ENCODE measurements around the gene RANBP10.

GRCh38 chr16:67730326-67730725, 76.0 kb downstream of the RANBP10 start:
- TF ChIP-seq CTCF (IDR thresholded peaks at IDR 0.05) (no peak), POLR2AphosphoS5 (IDR thresholded peaks at IDR 0.05) (no peak), POLR2A (IDR thresholded peaks at IDR 0.05) (no peak)
